Stimulated activated CD4-positive, alpha-beta T cell treated with anti-CD3 and anti-CD28 coated beads, Interleukin-4, amount 100 ng/mL, for 4 hours (primary cell): ENCODE data around the gene SERPIND1.
"Not testable (repeated sequence)": the region's sequence is repeated elsewhere in the genome, so short reads cannot be mapped to it uniquely, and the experiment has no call there.

Experiments used
- DNase-seq, 2 experiments: peaks; one replicate each; pipeline ENCODE4 v3.0.0-alpha.2; 2020

SERPIND1 gene

DNA sequence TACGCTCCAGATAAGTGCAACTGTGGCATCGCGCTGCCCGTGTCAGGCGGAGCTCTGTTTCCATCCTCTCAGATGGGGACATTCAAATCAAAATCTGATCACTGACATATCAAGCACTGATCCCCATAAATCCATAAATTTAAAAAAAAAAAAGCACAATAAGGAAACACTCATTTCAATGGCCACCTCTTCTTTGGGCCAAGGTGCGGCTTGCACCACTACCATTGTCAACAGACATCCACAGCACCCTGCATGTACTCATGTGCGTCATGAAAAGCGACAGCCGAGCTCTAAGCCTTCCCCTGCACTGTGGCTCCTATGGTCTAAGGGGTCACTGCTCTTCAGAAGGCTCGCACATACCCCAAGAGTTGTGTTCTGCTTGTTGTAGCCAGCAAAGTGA, 26.7 kb upstream of the SERPIND1 start:
- DNase-seq, result no peak

DNA sequence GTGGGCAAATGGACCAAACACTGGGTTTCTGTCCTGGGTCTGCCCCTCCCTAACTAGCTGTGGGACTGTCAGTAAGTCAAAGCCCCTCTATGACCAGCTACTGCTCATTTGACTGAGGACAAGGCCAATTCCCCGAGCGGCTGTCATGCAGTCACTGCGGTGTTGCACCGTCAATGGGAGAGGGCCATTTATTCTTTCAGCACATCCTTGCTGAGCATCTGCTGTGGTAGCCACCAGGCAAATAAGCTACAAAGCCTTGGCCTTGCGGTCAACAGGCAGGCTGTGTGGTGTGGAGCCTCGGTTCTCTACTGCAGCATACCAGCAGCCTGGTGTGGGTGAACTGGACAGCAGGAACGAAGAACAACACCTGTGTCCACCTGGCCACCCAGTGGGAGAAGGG, 25.8 kb upstream of the SERPIND1 start:
- DNase-seq, result no peak

DNA sequence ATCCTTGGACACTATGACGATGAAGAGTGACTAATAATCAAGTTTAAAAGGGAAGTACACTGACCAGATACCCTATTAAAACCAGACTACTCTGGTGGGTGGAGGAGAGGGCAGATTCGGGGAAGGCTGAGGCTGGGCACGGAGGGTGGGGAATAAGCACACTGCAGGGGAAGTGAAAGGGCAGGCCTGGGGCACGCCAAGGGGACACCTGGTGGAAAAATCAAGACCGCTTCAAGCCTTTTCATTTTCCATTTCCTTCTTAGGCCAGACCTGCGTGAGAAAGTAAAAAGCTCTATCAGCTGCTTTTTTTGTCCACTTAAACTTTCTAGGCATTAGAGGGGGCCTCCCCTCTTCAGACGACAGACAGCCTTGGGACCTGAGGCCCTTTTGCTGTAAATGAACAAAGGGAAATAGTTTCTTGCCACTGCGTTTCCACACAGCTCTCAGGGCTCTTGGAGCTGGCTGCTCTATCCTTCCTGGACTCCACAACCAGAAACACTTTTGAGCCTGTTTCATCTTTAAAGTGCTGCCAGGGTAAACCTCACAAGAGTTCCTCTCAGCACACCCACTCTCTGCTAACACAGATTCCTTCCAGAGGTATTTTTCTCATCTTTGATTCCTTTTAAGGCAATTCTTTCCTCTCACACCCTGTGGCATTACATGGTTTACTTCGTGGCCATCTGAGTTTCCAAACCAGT, 25.0 kb upstream of the SERPIND1 start:
- no peak for DNase-seq

DNA sequence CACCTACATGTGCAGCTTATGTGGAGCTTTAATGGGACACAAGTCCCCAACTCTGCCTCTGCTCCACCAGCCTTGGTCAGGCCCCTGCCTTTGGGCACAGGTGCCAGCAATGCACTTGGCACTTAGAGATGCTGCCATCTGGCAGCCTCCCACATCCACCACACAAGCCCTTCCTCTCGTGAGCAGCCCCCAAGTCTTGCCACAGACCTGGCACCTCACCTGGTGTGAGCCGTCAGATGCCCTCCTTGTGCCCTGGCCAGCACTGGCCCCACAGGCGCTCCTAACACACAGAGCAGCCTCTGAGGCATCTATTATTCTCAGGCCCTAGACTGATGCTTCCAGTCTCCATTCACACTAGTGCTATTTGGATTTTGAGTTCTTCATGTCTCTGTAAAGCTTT, 24.5 kb upstream of the SERPIND1 start:
- no peak for DNase-seq

DNA sequence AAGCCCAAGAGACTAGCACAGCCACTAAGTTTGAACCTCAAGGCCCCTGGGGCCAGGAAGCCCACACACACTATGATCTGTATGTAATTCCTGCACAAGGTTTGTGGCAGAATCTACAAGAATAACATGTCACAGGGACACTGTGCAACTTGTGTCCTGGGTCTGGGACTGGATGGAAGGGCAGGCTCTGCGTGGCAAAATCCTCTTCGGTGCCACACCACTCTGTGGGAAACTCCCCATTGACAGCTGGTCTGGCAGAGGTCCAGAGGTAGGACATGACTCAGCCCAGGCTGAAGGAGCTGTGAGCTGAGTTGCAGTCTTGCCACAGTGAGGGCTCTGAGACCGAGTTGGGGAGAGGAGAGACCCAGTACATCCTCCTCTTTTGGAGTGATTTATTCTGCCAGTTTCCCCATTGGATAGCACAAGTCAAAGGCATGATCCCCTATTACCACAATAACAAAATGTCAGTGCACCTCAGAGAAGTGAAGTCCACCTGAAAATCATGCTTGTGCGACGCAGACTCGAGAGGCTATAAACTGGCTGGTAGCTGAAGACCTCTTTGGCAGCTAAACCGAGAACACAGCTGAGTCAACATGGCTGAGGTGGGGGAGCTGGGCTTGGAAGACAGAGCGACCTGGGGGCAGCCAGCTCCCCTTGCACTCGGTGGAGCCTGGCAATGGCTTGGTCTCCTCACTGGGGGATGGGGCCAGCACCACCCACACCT, 23.3 kb upstream of the SERPIND1 start:
- peak; percentile 12 to 17 for DNase-seq

DNA sequence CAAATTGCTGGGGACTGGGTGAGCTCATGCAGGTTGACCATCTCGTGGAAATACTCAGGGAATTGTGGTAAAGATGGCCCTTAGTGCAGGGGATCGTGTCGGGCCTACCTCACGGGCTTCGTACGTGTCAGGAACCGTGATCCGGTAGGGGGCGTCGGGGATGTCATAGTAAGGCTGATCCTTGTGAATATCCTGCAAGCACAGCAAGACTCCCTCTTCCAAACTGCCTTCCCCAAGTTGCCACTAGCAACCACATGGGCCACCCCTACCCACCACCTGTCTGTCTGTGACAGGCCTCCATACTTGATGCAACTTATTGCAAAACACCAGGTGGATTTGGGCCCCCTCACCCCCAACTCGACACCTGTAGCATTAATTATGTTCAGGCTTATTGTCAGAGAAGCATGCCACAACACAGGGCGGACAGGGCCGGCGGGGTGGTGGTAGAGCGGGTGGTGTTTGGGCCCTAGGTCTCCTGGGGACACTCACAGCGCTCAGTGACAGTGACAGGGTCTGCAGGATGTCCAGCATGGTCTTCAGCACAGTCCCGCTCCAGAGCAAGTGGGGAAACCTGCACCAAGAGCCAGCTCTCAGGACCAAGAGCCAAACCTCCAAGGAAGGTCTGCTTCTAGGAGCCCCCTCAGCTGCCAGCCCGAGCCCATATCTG, 22.6 kb upstream of the SERPIND1 start:
- no peak for DNase-seq

DNA sequence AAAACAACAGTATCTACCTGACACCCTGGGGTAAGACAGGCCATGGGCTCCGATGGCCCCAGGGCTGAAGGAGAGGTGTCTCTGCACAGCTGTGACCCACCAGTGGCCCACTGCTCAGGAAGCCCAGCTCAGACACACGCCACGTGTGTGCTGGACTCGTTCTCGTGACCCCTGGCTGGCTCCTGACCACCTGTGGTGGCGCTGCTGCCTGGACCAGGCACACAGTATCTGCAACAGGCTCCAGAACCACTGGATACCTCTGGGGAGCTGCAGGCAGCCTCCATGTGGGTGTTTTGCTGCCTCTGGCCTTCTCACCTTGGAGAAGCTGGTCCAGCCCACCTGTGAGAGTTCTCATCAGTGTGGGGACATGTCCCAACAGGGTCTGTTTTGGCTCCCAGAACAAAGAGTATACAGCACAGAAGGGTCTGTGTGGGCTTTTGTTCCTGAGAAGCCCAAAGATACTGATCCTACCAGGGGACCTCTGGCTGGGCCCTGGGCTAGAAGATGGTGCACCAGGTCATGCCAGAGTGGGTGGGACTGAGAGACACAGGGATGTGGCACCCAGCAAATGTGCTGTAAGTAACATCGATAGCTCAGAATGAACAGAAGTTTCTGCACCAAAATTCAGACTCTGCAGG, 21.7 kb upstream of the SERPIND1 start:
- no peak for DNase-seq

DNA sequence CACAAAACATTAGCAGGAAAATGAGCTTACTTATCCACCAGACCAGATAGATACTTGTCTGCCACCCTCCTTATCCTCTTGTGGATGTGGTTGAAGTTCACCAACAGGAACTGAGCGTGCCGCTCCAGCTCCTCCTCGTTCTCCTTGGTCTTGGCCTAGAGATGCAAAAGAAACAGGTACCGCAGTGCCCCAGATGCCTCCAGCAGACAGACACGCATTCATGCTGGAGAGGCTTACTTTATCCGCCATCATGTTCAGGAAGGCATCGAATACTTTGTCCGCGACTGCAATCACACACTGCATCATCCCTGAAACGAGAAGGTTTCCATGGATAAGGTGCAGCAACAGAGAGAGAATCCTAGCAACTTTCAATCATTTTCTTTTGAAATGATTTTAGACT, 21.0 kb upstream of the SERPIND1 start:
- no peak for DNase-seq

DNA sequence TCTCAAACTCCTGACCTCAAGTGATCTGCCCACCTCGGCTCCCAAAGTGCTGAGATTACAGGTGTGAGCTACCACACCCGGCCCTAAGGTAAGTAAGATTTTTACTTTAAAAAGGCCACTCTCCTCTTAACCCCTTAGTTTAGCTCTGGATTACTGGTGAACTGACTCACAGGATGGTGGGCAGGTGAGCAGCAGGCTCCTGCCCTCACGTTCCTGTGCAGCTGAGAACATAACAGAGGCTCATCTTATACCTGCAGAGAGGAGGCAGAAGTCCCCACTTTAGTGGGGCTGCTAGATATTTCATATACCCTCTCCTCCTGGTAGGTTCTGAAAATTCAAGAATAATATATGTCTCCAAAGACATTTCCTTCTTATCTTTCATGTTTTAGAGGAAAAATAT, 17.1 kb upstream of the SERPIND1 start:
- DNase-seq, result no peak

DNA sequence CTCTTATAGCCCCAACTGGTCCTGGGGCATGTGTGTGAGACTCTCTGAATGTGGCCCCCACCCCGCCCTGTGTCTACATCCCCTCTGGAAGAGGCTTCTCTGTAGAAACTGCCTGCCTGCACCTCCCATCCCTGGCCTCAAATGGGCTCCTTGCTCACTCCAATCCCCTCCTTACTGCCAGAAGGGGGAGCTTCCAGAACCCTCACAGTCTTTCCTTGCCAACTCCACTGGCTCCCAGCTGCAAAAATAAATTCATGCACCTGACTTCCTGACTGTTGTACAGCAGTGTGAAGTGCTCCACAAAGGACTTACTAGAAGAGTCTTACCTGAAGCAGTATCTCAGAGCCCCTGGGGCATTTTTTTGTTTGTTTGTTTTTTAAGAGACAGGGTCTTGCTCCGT, 15.2 kb upstream of the SERPIND1 start:
- no peak for DNase-seq

DNA sequence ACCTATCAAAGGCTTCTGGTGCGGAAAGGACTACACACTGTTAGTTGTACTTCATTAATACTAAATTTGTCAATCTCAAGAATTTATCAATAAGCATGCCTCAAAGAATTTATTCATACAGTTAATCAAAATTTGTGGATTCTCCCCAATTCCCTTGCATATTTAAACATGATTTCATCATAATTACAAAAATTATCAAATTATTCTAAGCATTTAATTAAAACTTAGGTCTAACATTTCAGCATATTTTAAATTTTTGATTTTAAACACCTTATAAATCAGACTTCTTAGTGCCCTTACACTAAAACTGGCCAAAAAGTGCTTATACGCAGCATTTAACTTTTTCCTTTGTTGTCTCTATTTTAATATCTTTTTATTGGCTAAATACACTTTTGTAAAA, 13.8 kb upstream of the SERPIND1 start:
- DNase-seq, result no peak

DNA sequence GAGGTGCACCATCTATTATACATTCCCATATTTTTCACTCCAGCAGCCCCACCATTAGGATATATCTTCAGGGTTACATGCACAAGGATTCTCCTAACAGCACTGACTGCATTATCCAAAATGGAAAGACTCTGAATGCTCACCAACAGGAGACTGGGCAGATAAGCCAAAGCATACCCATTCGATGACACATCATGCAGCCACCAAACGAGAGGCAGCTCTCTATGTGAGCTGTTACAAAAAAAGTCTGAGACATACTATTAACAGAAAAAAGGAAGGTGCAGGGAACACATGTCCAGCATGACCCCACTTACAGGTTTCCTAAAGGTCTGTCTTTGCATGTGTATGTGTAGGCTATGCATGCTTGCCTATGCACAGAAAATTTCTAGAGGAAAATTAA, 12.4 kb upstream of the SERPIND1 start:
- no peak for DNase-seq

DNA sequence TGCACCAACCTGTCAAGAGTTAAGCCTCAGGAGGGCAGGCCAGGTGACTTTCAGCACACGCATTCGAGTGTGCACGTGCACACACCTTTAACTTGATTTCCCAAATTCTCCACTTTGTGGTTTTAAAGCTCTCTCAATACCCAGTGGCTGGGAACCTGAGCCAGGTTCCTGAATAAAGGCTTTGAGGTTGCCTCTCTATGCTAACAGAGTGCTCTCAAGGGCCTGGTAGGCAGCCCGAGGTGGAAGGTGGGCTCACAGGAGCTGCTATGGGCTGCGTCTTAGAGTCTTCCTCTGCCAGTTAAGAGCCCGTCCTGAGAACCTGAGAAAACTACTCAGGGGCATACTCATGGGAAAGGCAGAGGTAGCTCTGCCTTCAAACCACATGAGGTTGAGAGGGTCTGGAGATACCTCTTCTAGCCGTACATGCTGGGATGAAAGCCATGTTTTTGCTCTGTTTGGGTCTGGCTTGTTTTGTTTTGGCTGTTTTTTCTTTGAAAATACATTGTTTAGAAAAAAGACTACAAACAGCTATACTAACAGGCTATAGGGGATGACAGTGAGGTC, 11.6 kb upstream of the SERPIND1 start:
- no peak for DNase-seq

DNA sequence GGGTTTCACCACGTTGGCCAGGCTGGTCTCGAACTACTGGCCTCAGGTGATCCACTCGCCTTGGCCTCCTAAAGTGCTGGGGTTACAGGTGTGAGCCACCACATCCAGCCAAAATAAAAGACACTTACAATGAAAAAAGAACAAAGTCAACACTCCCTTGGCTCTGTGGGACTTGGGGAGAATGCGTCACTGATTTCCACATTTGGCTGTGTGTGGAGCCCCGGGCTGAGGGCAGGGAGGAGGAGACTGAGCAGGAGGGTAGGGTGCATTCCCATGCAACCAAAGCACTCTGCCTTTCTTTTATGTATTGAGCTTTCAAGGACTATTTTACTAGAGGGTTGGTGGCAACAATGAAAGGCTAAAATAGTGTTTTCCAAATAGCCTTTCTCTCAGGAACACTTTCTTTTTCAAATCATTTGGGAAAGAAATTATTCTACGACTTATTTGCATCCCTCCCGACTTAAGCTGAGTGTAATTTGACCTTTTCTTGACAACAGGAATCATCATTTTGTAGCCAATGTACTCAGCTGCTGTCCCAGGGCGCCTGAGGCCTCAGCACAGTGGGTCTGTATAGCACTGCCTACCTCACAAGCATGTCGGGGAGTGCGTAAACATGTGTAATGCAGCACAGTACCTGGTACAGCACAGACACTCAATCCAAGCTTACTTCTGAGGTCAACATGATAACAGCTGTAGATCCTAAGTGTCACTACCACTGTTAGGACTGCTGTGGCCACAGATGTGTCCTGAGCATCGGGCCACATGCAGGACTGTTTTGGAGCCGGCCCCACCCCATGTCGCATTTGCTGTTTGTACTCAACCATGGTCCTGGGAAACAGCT, 10.1 kb upstream of the SERPIND1 start:
- DNase-seq, result no peak

DNA sequence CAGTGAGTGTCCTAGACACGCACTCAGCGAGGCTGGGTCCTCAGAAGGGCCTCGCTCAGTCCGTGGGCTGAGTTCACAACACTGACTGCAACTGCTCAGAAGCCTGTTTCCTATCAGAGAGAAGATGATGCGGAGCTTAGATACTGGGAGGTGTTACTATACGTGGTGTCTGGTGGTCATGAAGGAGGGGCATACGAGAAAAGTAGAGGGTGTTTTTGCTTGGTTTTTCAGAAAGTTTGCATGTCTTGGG, 9.5 kb upstream of the SERPIND1 start:
- DNase-seq, result no peak

DNA sequence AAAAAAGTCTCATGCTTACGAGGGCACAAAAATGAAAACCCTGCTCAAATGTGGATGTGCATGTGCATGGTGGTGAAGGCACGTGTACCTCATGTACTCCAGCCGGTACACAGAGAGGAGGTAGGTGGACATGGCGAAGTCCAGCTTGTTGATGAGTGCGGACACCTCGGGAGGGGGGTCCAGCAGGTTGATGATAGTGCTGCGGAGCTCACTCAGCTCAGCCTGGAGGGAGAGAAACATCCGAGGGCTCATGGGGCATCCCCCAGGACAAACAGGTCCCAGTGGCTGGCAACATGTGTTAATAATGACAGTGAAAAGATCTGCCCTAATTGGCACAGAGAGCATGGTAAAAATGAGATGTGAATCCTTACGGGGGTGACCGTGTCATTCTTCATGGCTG, 9.2 kb upstream of the SERPIND1 start:
- no peak for DNase-seq

DNA sequence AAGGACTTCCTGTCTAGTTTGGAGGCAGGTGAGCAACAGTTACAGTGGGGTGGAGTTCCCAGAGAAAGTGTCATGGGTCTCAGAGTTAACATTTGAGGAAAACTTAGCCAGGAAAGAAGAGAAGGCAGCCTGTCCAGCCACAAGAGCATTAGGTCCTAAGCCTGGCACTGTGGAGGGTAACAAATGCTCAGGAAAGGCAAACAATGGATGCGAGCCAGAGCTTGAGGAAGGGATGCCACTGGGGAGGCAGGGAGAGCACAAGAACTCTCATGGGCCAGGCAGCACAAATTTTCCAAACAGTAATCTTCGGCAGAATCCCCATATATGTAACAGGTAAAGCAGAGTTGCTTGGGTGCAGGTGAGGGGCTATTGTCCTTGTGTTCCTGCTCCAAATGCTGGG, 8.0 kb upstream of the SERPIND1 start:
- no peak for DNase-seq

DNA sequence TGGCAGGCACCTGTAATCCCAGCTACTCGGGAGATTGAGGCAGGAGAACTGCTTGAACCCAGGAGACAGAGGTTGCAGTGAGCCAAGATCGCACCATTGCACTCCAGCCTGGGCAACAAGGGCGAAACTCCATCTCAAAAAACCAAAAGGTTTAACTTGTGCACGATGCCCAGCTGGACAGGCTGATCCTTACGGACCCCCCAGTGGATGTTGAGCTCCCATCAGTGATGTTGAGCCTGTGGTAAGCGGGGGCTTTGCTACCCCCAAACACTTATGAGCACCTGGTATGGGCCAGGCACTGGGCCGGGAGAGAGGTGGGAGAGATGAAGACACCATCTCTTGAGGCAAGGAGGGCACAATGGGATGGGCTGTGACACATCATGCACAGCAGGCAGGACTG, 7.4 kb upstream of the SERPIND1 start:
- no peak for DNase-seq

DNA sequence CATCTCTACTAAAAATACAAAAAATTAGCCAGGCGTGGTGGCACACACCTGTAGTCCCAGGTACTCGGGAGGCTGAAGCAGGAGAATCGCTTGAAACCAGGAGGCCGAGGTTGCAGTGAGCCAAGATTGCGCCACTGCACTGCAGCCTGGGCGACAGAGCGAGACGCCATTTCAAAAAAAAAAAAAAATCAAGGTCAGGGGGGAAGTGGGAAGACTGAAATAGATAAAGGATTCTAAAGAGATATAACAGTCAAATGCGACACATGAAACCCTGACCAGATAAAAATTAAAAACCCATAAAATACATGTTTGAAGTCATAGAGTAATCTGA, 4.5 kb upstream of the SERPIND1 start:
- not testable (repeated sequence) for DNase-seq

DNA sequence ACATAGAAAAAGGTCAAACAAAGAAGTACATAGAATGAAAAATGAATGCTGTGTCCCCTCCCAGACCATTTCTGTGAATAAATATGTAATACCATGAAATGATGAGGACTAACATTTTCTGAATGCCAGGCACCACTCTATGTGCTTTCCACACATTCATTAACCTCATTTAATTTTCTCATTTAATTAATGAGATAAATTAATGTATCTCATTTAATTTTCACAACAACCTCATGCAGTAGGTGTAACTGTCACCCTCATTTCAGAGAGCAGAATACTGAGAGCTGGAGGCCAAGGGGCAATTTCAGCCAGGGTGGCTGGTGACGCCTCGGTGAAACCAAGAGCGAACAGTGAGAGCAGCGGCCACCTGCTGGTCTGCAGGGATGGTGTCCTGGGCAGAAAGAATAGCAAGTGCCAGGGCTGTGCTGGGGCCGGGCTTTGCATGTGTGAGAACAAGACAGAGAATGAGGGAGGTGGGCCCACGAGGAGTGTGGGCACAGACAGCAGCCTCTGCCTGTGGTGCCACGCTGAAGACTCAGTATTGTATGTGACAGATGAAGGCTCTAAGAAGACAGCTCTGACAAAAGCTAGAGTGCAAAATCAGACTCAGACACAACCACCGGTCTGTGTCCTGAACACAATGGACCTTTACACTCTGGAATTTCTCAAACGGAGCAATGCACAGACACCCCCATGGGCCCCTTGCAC, 1.8 kb upstream of the SERPIND1 start:
- no peak for DNase-seq

DNA sequence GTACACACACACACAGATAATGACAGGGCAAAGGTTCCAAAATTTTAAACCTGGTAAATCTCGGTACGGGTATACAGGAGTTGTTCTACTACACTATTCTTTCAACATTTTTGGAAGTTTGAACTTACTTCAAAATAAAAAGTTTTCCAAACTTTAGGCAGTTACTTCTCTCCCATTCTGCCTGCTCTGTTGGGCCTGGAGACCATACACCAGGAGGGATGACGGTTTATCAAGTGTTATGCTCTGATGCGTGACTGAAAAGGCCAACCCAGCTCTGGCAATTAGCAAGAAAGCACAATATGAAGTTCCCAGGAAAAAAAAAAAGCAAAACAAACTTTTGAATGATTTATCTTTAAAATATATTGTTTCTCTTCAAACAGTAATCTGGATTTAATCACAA, 969 bp downstream of the SERPIND1 start:
- no peak for DNase-seq

DNA sequence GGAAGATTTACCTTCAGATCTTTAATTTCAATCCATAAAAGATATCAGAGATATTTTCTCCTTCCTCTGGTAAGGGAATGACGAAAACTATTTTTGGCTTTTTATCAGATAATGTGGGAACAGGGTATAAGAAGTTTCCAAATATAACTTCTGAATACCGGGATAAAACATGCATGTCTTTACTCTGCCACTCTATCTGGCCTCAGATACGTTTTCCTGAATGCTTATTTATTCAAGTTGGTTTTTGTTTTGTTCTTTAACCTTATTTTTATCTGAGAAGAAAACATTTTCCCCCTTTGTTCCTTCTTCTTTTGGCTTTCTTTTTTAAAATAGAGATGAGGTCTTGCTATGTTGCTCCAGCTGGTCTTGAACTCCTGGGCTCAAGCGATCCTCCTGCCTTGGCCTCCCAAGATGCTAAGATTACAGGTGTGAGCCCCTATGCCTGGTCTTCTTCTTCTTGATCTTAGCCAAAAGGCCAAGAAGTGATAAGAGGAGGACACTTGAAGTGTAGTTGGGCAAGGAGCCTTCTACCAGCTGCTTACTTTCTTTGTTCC, 1.5 kb downstream of the SERPIND1 start:
- no peak for DNase-seq
